Activated CD4-positive, alpha-beta T cell treated with anti-CD3 and anti-CD28 coated beads, Interleukin-2, amount 50 U/mL, for 1 hour (primary cell): ENCODE measurements around the gene UGT2B28.
"Not testable (repeated sequence)": the region's sequence is repeated elsewhere in the genome, so short reads cannot be mapped to it uniquely, and the experiment has no call there.

Source experiments
- DNase-seq: peaks from one replicate; pipeline ENCODE4 v3.0.0-alpha.2; 2020

The UGT2B28 gene

DNA sequence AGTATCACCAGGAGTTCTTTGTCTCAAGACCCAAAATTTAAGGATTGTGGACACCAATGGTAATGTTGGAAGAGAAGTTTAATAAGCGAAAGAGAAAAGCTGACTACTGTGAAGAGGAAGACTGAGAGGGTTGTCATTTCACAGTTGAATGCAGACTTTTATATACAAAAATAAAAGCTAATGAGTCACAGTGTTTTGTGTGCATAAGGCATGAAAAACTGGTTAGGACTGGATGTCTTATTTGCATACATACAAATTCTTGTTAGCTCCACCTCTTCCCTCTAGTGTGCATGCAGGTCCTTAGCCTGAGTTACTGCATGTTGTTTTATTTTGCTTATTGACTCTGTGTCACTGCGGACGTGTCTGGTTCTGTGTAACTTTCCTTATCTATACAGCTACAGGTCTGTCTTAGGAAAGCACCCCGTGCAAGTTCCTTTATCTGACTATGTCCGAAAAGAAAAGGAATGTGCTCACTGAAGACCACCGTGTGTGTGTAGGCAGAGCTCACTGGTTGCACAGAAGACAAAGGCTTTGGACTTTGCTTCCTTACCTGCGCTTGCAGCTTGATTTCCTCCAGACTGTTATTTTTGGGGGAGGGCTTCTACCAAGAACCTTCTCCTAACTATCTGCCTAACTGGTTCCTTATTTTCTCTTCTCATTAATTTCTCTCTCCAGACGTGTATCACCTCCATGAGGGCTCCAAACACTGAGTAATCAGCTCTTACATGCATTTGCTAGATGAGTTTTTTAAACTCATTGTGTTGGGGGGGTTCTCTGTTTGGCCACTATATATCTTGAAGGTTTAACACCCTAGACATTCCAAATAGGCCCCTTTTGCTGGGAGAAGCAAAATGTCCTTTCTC is 63.5 kb downstream of the UGT2B28 start:
- DNase-seq, result not testable (repeated sequence)
